Measurements from ENCODE around the gene IRF2BP2. TPM values are rescaled to one million over a fixed set of nuclear protein-coding genes. Genes with fewer than 3 reads are reported as not detected.

IRF2BP2 gene
- total RNA-seq, 1 experiment from 2014 or later: 78.8 TPM

DNA sequence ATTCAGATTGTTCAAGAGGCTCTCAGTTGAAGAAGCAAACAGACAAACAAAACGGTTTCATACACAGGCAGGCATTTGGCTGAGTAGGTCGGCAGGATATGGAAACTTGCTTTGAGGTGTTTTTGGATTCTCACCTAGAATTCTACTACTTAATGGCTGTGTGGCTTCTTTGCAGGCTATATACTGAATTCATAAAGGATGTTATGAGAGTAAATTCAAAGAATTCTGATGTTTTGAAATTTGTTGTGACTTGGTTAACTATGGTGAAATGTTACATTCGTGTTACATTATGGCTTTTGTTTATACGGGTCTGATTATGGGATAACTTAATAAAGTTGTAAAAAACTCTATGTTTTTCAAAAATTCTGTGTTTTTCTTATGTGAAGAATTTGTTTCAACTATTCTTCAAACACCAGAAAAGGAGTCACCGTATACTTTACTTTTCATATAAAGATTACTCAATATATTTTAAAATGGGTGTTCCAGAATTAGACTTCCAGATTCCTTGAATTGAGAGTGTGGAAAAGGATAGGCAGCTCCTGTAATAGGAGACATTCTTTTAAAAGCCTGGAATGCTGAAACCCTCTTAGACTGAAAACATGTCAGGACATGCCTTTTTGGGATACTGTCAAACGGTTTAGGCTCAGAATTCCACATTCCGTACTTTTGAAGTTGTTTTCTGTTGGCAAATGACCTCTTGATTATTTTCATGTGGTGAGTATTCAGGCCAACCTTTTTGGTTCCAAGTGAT lies 8.2 kb upstream of the IRF2BP2 start:
- DNase-seq: no peak
- Histone ChIP-seq H3K9me3 (ENCODE audit: low read length) (no peaks in the 10 kb centered on the region), H3K79me2 (ENCODE audit: low read length) (no peaks in the 10 kb centered on the region), H3K4me1 (ENCODE audit: insufficient read depth, low read length) (peaks cover 32% of the 10 kb centered on the region), H3K9ac (ENCODE audit: low read length) (no peak overlapping the region), H2AFZ (ENCODE audit: low read length) (no peak overlapping the region), H3K27ac (ENCODE audit: low read length) (no peak overlapping the region), H3K4me3 (ENCODE audit: low read length) (no peak overlapping the region), H3K27me3 (ENCODE audit: low read length) (no peaks in the 10 kb centered on the region), H3K4me2 (ENCODE audit: low read length) (no peak overlapping the region), H4K20me1 (ENCODE audit: low read length) (no peaks in the 10 kb centered on the region), H3K36me3 (ENCODE audit: low read depth, low read length) (no peaks in the 10 kb centered on the region), H3K9me2 (replicated peaks; ENCODE audit: low read length) (no peaks in the 10 kb centered on the region), H3F3A (ENCODE audit: low read length, unreplicated experiment) (no peaks in the 10 kb centered on the region)
- no peak for ATAC-seq
- no TSS peak for BruUV-seq (replicated peaks)
- intact Hi-C loops (cut with micrococcal nuclease): loop anchor here (10.0 kb wide), 1 partner anchor 77 kb away; no protein-coding TSS in a partner anchor
- CTCF ChIA-PET: no interaction called here
- no peak for TF ChIP-seq EZH2 (IDR thresholded peaks at IDR 0.05; ENCODE audit: low read length, unreplicated experiment)
- TF ChIP-seq, protein P1, sequence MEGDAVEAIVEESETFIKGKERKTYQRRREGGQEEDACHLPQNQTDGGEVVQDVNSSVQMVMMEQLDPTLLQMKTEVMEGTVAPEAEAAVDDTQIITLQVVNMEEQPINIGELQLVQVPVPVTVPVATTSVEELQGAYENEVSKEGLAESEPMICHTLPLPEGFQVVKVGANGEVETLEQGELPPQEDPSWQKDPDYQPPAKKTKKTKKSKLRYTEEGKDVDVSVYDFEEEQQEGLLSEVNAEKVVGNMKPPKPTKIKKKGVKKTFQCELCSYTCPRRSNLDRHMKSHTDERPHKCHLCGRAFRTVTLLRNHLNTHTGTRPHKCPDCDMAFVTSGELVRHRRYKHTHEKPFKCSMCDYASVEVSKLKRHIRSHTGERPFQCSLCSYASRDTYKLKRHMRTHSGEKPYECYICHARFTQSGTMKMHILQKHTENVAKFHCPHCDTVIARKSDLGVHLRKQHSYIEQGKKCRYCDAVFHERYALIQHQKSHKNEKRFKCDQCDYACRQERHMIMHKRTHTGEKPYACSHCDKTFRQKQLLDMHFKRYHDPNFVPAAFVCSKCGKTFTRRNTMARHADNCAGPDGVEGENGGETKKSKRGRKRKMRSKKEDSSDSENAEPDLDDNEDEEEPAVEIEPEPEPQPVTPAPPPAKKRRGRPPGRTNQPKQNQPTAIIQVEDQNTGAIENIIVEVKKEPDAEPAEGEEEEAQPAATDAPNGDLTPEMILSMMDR (conservative IDR thresholded peaks at IDR 0.05; ENCODE audit: low read depth, low read length): no peak
- TF ChIP-seq EZH2phosphoT487 (IDR thresholded peaks at IDR 0.05; ENCODE audit: borderline replicate concordance, low read length): no peak
- POLR2A ChIA-PET (ENCODE audit: unreplicated experiment): interaction anchor here (0.7 kb wide), 1 partner anchor 11 kb away, joined by 3 read pairs; no protein-coding TSS in a partner anchor

DNA sequence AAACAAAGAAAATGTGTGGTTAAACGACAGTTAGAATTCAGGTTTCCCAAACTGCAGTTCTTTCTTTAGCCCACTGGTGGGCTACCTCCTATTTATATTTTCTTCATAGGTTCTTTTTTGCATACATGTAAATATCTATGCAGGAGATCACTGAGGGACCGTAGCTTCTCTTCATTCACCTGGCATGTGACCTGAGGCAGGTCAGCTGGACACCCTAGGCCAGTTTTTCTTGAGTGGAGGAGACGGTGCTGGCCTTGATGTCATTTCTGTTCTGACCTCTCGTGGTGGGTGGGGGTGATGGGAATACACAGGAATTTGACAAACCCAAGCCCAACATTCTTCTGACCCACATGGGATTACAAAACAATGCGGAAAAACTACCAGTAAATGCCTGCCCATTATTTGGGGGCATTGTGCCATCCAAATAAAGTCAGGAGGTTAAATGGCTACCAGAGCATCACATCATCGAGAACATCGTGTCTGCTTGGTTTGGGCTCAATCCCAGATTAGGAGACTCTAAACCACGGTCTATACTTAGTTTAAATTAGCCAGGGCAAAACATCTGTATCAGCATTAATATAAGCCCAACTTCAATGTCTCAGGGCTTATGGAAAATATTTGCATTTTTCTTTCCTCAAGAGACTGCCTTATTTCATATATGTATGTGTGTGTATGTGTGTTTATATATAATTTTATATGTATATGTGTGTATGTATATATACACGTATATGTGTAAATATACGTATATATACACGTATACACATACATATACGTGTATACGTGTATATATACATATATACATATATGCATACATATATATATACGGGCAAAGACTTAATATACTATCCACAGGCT lies 7.4 kb upstream of the IRF2BP2 start:
- no peak for DNase-seq
- CTCF ChIA-PET: no interaction called here
- H3K36me3 ChIP-seq (ENCODE audit: low read depth, low read length): no peaks in the 10 kb centered on the region
- H3K27ac ChIP-seq (ENCODE audit: low read length): no peak overlapping the region
- H3K27me3 ChIP-seq (ENCODE audit: low read length): no peaks in the 10 kb centered on the region
- H3K9me3 ChIP-seq (ENCODE audit: low read length): no peaks in the 10 kb centered on the region
- POLR2A ChIA-PET (ENCODE audit: unreplicated experiment): no interaction called here
- H2AFZ ChIP-seq (ENCODE audit: low read length): no peak overlapping the region
- H4K20me1 ChIP-seq (ENCODE audit: low read length): no peaks in the 10 kb centered on the region
- H3K9ac ChIP-seq (ENCODE audit: low read length): no peak overlapping the region
- no peaks in the 10 kb centered on the region for H3F3A ChIP-seq (ENCODE audit: low read length, unreplicated experiment)
- ATAC-seq: no peak
- H3K4me2 ChIP-seq (ENCODE audit: low read length): no peak overlapping the region
- peaks cover 37% of the 10 kb centered on the region for H3K4me1 ChIP-seq (ENCODE audit: insufficient read depth, low read length)
- intact Hi-C loops (cut with micrococcal nuclease): loop anchor here (10.0 kb wide), 1 partner anchor 77 kb away; no protein-coding TSS in a partner anchor
- H3K9me2 ChIP-seq (replicated peaks; ENCODE audit: low read length): no peaks in the 10 kb centered on the region
- no TSS peak for BruUV-seq (replicated peaks)
- H3K79me2 ChIP-seq (ENCODE audit: low read length): no peaks in the 10 kb centered on the region
- TF ChIP-seq, protein P1 (conservative IDR thresholded peaks at IDR 0.05; ENCODE audit: low read depth, low read length): peak; percentile 41; the same call in 1 of the 2 replicates
- TF ChIP-seq EZH2 (IDR thresholded peaks at IDR 0.05; ENCODE audit: low read length, unreplicated experiment): no peak
- no peak overlapping the region for H3K4me3 ChIP-seq (ENCODE audit: low read length)

Data from PC-3 (cell line).